ENCODE results near the gene NADK2. TPM values are rescaled to one million over a fixed set of nuclear protein-coding genes. Genes with fewer than 3 reads are reported as not detected.

NADK2 gene
- total and polyA plus RNA-seq, 5 donors from 2014 or later, result 4.6 to 10.9 (median 7.3) TPM

- DNase-seq (no peak), ATAC-seq (ENCODE audit: low read depth in 2 of 2) (no peak)
- no peaks in the 10 kb centered on the region for H3K36me3 ChIP-seq (ENCODE audit: control insufficient read depth, insufficient read depth, low read length)
- H3K27ac ChIP-seq (ENCODE audit: insufficient read depth, low read length, poor library complexity, severe bottlenecking), result no peak overlapping the region
- H3K27me3 ChIP-seq (ENCODE audit: control insufficient read depth, insufficient read depth, low read length), result no peaks in the 10 kb centered on the region
- no peaks in the 10 kb centered on the region for H3K9me3 Mint-ChIP-seq
- H3K36me3 Mint-ChIP-seq, result no peaks in the 10 kb centered on the region
- no peak overlapping the region for H3K27ac Mint-ChIP-seq
- H3K4me3 ChIP-seq (ENCODE audit: low read depth, low read length), result no peak overlapping the region
- H3K27me3 Mint-ChIP-seq, result no peaks in the 10 kb centered on the region
- H3K4me1 ChIP-seq (ENCODE audit: control insufficient read depth, insufficient read depth, low read length, poor library complexity, severe bottlenecking), result peaks cover 13% of the 10 kb centered on the region
- H3K4me3 Mint-ChIP-seq, result peak overlapping the region in 1 of 4 donors; percentile 12
- H3K9me3 ChIP-seq (ENCODE audit: control insufficient read depth in 2 of 2, low read length in 2 of 2), result no peaks in the 10 kb centered on the region
- peaks cover 8 to 39% (median 32%) of the 10 kb centered on the region in 4 donors for H3K4me1 Mint-ChIP-seq
Measured at GRCh38 chr5:36236801-36237200, 4.9 kb downstream of the NADK2 start.

- no peak overlapping the region for H3K27ac ChIP-seq (ENCODE audit: insufficient read depth, low read length, poor library complexity, severe bottlenecking)
- Mint-ChIP-seq H3K4me3 (peak overlapping the region in 1 of 4 donors; percentile 40), H3K27ac (peak overlapping the region in 1 of 3 donors; percentile 5), H3K4me1 (peaks cover 0 to 15% (median 14%) of the 10 kb centered on the region in 4 donors), H3K9me3 (peaks cover 0 to 2% (median 0%) of the 10 kb centered on the region in 7 donors), H3K36me3 (no peaks in the 10 kb centered on the region), H3K27me3 (no peaks in the 10 kb centered on the region)
- H3K9me3 ChIP-seq (ENCODE audit: control insufficient read depth in 2 of 2, low read length in 2 of 2), result no peaks in the 10 kb centered on the region
- H3K4me1 ChIP-seq (ENCODE audit: control insufficient read depth, insufficient read depth, low read length, poor library complexity, severe bottlenecking), result no peaks in the 10 kb centered on the region
- DNase-seq (no peak), ATAC-seq (ENCODE audit: low read depth in 2 of 2) (no peak)
- H3K36me3 ChIP-seq (ENCODE audit: control insufficient read depth, insufficient read depth, low read length), result no peaks in the 10 kb centered on the region
- no peak overlapping the region for H3K4me3 ChIP-seq (ENCODE audit: low read depth, low read length)
- H3K27me3 ChIP-seq (ENCODE audit: control insufficient read depth, insufficient read depth, low read length), result no peaks in the 10 kb centered on the region
Measured at GRCh38 chr5:36232533-36232932, 9.2 kb downstream of the NADK2 start.

GRCh38 chr5:36230151-36230790 is 11.5 kb downstream of the NADK2 start:
- Histone ChIP-seq H3K27ac (ENCODE audit: insufficient read depth, low read length, poor library complexity, severe bottlenecking) (no peak overlapping the region), H3K4me3 (ENCODE audit: low read depth, low read length) (no peak overlapping the region), H3K36me3 (ENCODE audit: control insufficient read depth, insufficient read depth, low read length) (peaks cover 4% of the 10 kb centered on the region), H3K9me3 (ENCODE audit: control insufficient read depth in 2 of 2, low read length in 2 of 2) (no peaks in the 10 kb centered on the region), H3K4me1 (ENCODE audit: control insufficient read depth, insufficient read depth, low read length, poor library complexity, severe bottlenecking) (no peaks in the 10 kb centered on the region), H3K27me3 (ENCODE audit: control insufficient read depth, insufficient read depth, low read length) (no peaks in the 10 kb centered on the region)
- no peak for ATAC-seq (ENCODE audit: low read depth in 2 of 2)
- H3K9me3 Mint-ChIP-seq, result peaks cover 0 to 2% (median 0%) of the 10 kb centered on the region in 7 donors
- H3K27ac Mint-ChIP-seq, result peak overlapping the region in 2 of 3 donors; percentile 54 to 57
- H3K4me3 Mint-ChIP-seq, result no peak overlapping the region
- peaks cover 0 to 14% (median 8%) of the 10 kb centered on the region in 4 donors for H3K4me1 Mint-ChIP-seq
- H3K36me3 Mint-ChIP-seq, result no peaks in the 10 kb centered on the region
- H3K27me3 Mint-ChIP-seq, result no peaks in the 10 kb centered on the region
- no peak for DNase-seq

- no peak for ATAC-seq (ENCODE audit: low read depth in 2 of 2)
Measured at GRCh38 chr5:36228505-36228904, 13.2 kb downstream of the NADK2 start.

GRCh38 chr5:36227046-36227445 is 14.7 kb downstream of the NADK2 start:
- H3K27me3 ChIP-seq (ENCODE audit: control insufficient read depth, insufficient read depth, low read length), result no peaks in the 10 kb centered on the region

More at GRCh38 chr5:36228505-36228904, 13.2 kb downstream of the NADK2 start:
- Mint-ChIP-seq H3K36me3 (no peaks in the 10 kb centered on the region), H3K27ac (no peak overlapping the region), H3K9me3 (peaks cover 0 to 5% (median 0%) of the 10 kb centered on the region in 7 donors), H3K27me3 (no peaks in the 10 kb centered on the region), H3K4me1 (peaks cover 0 to 14% (median 8%) of the 10 kb centered on the region in 4 donors), H3K4me3 (no peak overlapping the region)
- Histone ChIP-seq H3K27ac (ENCODE audit: insufficient read depth, low read length, poor library complexity, severe bottlenecking) (no peak overlapping the region), H3K27me3 (ENCODE audit: control insufficient read depth, insufficient read depth, low read length) (no peaks in the 10 kb centered on the region), H3K36me3 (ENCODE audit: control insufficient read depth, insufficient read depth, low read length) (peaks cover 11% of the 10 kb centered on the region), H3K4me1 (ENCODE audit: control insufficient read depth, insufficient read depth, low read length, poor library complexity, severe bottlenecking) (no peaks in the 10 kb centered on the region), H3K4me3 (ENCODE audit: low read depth, low read length) (no peak overlapping the region), H3K9me3 (ENCODE audit: control insufficient read depth in 2 of 2, low read length in 2 of 2) (no peaks in the 10 kb centered on the region)
- DNase-seq, result no peak

GRCh38 chr5:36222620-36223019 is 19.1 kb downstream of the NADK2 start:
- H3K27me3 Mint-ChIP-seq, result no peaks in the 10 kb centered on the region
- no peak overlapping the region for H3K27ac ChIP-seq (ENCODE audit: insufficient read depth, low read length, poor library complexity, severe bottlenecking)
- H3K27me3 ChIP-seq (ENCODE audit: control insufficient read depth, insufficient read depth, low read length), result no peaks in the 10 kb centered on the region
- H3K9me3 ChIP-seq (ENCODE audit: control insufficient read depth in 2 of 2, low read length in 2 of 2), result no peaks in the 10 kb centered on the region
- peaks cover 16% of the 10 kb centered on the region for H3K36me3 Mint-ChIP-seq
- H3K4me3 ChIP-seq (ENCODE audit: low read depth, low read length), result no peak overlapping the region
- no peak for DNase-seq
- no peaks in the 10 kb centered on the region for H3K4me1 Mint-ChIP-seq
- no peaks in the 10 kb centered on the region for H3K4me1 ChIP-seq (ENCODE audit: control insufficient read depth, insufficient read depth, low read length, poor library complexity, severe bottlenecking)
- H3K36me3 ChIP-seq (ENCODE audit: control insufficient read depth, insufficient read depth, low read length), result peaks cover 28% of the 10 kb centered on the region
- no peak overlapping the region for H3K27ac Mint-ChIP-seq
- H3K4me3 Mint-ChIP-seq, result no peak overlapping the region
- H3K9me3 Mint-ChIP-seq, result peaks cover 0 to 2% (median 0%) of the 10 kb centered on the region in 7 donors
- no peak for ATAC-seq (ENCODE audit: low read depth in 2 of 2)

More at GRCh38 chr5:36227046-36227445, 14.7 kb downstream of the NADK2 start:
- Histone ChIP-seq H3K9me3 (ENCODE audit: control insufficient read depth in 2 of 2, low read length in 2 of 2) (no peaks in the 10 kb centered on the region), H3K4me1 (ENCODE audit: control insufficient read depth, insufficient read depth, low read length, poor library complexity, severe bottlenecking) (no peaks in the 10 kb centered on the region), H3K27ac (ENCODE audit: insufficient read depth, low read length, poor library complexity, severe bottlenecking) (no peak overlapping the region), H3K36me3 (ENCODE audit: control insufficient read depth, insufficient read depth, low read length) (peaks cover 12% of the 10 kb centered on the region), H3K4me3 (ENCODE audit: low read depth, low read length) (no peak overlapping the region)
- Mint-ChIP-seq H3K27ac (peak overlapping the region in 1 of 3 donors; percentile 10), H3K27me3 (no peaks in the 10 kb centered on the region), H3K4me1 (peaks cover 0 to 6% (median 3%) of the 10 kb centered on the region in 4 donors), H3K9me3 (peaks cover 0 to 5% (median 0%) of the 10 kb centered on the region in 7 donors), H3K4me3 (no peak overlapping the region), H3K36me3 (no peaks in the 10 kb centered on the region)
- ATAC-seq (ENCODE audit: low read depth in 2 of 2), result no peak
- DNase-seq, result no peak

GRCh38 chr5:36217988-36218387 is 23.7 kb downstream of the NADK2 start:
- Mint-ChIP-seq H3K9me3 (no peaks in the 10 kb centered on the region), H3K27me3 (no peaks in the 10 kb centered on the region), H3K27ac (no peak overlapping the region), H3K4me1 (peaks cover 0 to 2% (median 0%) of the 10 kb centered on the region in 4 donors), H3K36me3 (peaks cover 28% of the 10 kb centered on the region), H3K4me3 (no peak overlapping the region)
- H3K4me3 ChIP-seq (ENCODE audit: low read depth, low read length), result no peak overlapping the region
- H3K36me3 ChIP-seq (ENCODE audit: control insufficient read depth, insufficient read depth, low read length), result peaks cover 32% of the 10 kb centered on the region
- H3K27me3 ChIP-seq (ENCODE audit: control insufficient read depth, insufficient read depth, low read length), result no peaks in the 10 kb centered on the region
- H3K4me1 ChIP-seq (ENCODE audit: control insufficient read depth, insufficient read depth, low read length, poor library complexity, severe bottlenecking), result no peaks in the 10 kb centered on the region
- no peak for DNase-seq
- no peaks in the 10 kb centered on the region for H3K9me3 ChIP-seq (ENCODE audit: control insufficient read depth in 2 of 2, low read length in 2 of 2)
- ATAC-seq (ENCODE audit: low read depth in 2 of 2), result no peak
- H3K27ac ChIP-seq (ENCODE audit: insufficient read depth, low read length, poor library complexity, severe bottlenecking), result no peak overlapping the region

- no peaks in the 10 kb centered on the region for H3K27me3 Mint-ChIP-seq
- H3K4me1 ChIP-seq (ENCODE audit: control insufficient read depth, insufficient read depth, low read length, poor library complexity, severe bottlenecking), result no peaks in the 10 kb centered on the region
- H3K36me3 Mint-ChIP-seq, result peaks cover 32% of the 10 kb centered on the region
- ATAC-seq (ENCODE audit: low read depth in 2 of 2) (no peak), DNase-seq (no peak)
- H3K4me3 ChIP-seq (ENCODE audit: low read depth, low read length), result no peak overlapping the region
- H3K27me3 ChIP-seq (ENCODE audit: control insufficient read depth, insufficient read depth, low read length), result no peaks in the 10 kb centered on the region
- H3K9me3 ChIP-seq (ENCODE audit: control insufficient read depth in 2 of 2, low read length in 2 of 2), result no peaks in the 10 kb centered on the region
- H3K36me3 ChIP-seq (ENCODE audit: control insufficient read depth, insufficient read depth, low read length), result peaks cover 35% of the 10 kb centered on the region
- no peak overlapping the region for H3K4me3 Mint-ChIP-seq
- no peaks in the 10 kb centered on the region for H3K9me3 Mint-ChIP-seq
- H3K4me1 Mint-ChIP-seq, result peaks cover 0 to 2% (median 0%) of the 10 kb centered on the region in 4 donors
- no peak overlapping the region for H3K27ac ChIP-seq (ENCODE audit: insufficient read depth, low read length, poor library complexity, severe bottlenecking)
- peak overlapping the region in 1 of 3 donors; percentile 18 for H3K27ac Mint-ChIP-seq
Measured at GRCh38 chr5:36217567-36217966, 24.2 kb downstream of the NADK2 start.
